SIG-M5 treated with dmso at 0.1 percent for 504 hours (cell line): ENCODE data around the gene RND1.
A peak's percentile ranks its signal among the peaks of the same experiment; 100 is the strongest.

Experiments
- DNase-seq: peaks from one replicate; lab custom pipeline; 2025; ENCODE audit not compliant: unreplicated experiment; lab: John Stamatoyannopoulos, UW

RND1 gene

DNA sequence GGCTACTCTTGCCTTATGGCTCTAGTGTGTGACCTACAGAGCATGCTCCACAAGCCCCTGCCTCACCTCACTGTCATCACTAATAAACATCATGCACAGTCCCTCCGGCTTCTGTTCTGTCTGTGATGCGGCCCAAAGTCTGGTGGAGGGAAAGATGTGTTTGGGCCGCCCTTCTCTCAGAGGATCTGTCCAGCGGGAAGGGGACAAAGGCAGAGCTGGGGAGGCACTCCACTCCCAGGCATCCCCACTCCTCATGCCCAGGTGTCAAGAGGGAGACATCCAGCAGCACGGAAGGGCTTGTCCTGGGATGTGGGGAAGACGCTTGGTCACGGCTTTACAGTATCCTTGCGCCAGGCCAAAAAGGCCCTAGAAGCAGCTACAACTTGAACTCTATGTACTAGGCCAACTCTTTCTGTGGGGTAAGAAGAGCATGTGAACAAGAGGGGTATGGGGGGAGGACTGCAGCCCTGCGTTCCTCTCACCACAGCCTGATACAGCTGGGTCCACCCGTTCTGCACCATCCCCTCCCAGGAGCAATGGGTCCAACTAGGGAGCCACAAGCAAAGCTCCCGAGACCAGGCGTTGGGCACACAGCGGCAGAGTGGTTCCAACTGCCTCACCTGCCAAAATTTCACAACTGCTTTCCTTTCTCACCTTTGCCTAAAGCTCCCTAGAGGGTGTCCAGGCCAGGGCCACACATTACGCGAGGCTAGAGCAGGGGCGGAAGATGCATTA, 36.7 kb downstream of the RND1 start:
- DNase-seq, result no peak

DNA sequence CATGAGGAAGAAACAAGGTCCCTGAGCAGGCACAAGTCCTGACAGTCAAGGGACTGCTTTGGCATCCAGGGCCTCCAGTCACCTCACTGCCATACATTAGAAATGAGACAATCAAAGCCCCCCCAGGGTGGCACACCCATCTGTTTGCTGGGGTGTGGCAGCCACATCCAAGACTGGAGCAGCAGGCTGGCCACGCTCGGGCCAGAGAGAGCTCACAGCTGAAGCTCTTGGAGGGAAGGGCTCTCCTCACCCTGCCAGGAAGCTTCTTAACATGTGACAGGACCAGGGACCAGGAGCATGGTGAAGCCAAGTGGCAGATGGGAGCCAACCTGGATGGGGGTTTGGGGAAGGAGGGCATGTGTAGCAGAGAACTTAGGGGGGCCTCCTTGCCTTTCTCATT, 37.4 kb downstream of the RND1 start:
- DNase-seq, result no peak

DNA sequence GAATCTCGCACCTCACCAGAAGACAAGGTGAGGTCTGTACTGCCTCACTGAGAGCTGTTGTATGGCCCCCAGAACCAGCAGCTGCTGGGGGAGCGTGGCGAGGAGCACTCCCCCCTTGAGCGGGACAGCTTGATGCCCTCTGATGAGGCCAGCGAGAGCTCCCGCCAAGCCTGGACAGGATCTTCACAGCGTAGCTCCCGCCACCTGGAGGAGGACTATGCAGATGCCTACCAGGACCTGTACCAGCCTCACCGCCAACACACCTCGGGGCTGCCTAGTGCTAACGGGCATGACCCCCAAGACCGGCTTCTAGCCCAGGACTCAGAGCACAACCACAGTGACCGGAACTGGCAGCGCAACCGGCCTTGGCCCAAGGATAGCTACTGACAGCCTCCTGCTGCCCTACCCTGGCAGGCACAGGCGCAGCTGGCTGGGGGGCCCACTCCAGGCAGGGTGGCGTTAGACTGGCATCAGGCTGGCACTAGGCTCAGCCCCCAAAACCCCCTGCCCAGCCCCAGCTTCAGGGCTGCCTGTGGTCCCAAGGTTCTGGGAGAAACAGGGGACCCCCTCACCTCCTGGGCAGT, 38.1 kb downstream of the RND1 start:
- DNase-seq, result no peak

DNA sequence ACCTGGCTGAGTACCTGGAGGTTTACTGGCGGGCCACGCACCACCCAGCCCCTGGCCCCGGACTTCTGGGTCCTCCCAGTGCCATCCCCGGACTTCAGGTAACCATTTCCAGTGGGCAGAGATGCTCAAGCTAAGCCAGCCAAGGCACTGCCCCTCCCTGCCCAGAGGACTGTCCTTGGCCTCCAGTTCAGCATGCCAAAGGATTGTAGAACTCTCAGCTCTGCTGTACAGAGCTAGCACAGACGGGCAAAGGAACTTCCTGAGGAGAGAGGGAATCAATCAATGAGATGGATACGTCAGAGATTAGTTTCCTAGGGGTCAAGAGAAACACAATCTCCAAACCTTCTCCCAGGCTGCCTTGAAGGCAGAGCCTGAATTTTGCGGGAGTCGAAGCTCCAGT, 38.6 kb downstream of the RND1 start:
- no peak for DNase-seq

DNA sequence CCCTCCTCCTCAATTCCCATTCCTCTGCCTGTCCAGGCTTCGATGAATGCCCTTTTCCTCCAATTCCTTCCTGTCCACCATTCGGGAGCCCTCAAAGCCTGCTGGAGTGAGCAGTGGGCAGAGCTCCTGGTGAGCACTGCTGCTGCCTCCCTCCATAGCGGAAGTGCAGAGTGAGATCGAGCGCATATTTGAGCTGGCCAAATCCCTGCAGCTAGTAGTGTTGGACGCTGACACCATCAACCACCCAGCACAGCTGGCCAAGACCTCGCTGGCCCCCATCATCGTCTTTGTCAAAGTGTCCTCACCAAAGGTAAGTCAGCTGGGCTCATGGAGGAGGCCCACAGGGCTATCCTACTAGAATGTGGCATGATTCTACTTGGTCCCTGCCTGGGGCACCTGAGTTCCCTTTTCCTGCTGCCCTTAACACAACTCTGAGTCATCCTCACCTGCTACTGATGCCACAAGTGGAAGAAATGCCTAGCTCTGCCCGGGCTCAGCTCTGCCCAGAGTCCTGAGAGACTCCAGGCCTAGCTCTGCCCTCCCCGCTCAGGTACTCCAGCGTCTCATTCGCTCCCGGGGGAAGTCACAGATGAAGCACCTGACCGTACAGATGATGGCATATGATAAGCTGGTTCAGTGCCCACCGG, 39.3 kb downstream of the RND1 start:
- DNase-seq, result no peak

DNA sequence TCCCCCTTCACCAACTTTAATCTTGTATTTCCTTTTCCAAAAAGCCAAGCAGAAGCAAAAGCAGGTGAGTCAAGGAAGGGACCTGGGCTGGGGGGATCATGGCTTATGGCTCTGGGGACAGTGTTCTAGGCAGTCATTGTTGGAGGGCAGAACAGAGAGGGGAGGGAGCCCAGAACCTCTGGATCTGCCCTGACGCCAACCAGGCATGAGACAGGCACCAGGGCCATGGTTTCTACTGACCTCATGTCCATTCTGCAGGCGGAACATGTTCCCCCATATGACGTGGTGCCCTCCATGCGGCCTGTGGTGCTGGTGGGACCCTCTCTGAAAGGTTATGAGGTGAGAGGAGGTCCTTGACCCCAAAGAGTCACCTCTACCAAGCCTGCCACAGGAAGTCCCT, 40.8 kb downstream of the RND1 start:
- DNase-seq, result no peak

DNA sequence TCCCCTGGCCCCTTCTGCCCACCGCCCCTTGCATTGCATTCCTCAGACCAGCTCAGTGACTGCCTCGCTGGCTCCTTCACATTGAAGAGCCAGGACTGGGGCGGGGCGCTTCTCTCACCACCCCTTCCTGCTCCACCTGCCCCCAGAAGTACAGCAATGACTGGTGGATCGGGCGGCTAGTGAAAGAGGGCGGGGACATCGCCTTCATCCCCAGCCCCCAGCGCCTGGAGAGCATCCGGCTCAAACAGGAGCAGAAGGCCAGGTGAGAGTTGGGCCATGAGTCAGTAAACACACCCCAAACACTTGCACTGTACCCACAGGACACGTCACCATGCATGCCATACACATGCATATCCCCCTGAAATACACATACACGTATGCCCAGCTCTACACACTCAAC, 41.6 kb downstream of the RND1 start:
- DNase-seq, result no peak

DNA sequence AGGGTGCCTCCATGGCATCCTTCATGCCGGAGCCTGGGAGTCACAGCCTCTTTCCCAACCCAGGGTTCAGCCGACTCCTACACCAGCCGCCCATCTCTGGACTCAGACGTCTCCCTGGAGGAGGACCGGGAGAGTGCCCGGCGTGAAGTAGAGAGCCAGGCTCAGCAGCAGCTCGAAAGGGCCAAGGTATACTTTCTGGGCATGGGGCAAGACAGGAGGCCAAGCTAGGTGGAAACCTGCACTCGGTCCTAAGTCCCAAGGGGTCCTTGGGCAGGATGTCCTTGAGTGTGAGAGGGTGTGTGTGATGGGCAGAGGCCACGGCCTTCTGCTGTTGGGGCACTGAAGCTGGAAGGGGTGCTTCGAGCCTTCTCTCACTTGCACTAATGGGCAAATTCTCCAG, 42.4 kb downstream of the RND1 start:
- no peak for DNase-seq

DNA sequence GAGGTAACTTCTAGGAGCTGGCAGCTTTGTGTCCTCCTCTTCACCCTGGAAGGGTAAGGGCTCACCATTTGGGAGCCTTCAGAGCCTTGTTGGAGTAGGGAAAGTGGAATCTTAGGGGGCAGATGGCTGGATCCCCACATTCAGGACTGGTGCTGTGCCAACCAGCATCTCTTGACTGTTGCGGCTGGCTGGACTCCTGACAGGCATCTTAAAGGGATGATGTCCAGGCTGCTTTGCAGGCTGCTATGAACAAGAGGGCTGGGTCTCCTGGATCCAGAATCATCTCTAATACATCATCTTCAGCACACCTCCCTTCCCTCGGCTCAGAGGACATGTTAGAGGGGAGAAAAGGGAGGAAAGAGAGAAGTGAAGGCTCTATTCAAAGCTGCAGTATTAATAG, 43.0 kb downstream of the RND1 start:
- DNase-seq, result no peak

DNA sequence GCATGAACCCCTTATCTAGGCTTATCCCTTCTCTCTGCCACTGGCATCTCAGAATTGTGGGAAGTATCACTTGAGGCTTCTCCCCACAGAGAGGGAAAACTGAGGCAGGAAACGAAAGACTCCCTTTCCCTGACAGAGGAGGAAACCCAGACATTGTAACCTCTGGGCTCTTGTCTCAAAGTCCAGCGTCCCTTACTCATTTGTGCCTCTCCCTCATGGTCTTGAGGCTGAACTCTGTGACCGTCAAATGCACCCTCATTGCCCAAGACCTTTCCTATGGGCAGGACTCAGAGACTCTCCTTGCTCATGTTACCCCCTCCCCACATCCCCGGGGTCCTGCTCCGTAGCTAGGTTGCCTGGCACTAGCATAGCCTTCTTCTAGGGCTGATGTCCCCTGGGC, 43.5 kb downstream of the RND1 start:
- no peak for DNase-seq

DNA sequence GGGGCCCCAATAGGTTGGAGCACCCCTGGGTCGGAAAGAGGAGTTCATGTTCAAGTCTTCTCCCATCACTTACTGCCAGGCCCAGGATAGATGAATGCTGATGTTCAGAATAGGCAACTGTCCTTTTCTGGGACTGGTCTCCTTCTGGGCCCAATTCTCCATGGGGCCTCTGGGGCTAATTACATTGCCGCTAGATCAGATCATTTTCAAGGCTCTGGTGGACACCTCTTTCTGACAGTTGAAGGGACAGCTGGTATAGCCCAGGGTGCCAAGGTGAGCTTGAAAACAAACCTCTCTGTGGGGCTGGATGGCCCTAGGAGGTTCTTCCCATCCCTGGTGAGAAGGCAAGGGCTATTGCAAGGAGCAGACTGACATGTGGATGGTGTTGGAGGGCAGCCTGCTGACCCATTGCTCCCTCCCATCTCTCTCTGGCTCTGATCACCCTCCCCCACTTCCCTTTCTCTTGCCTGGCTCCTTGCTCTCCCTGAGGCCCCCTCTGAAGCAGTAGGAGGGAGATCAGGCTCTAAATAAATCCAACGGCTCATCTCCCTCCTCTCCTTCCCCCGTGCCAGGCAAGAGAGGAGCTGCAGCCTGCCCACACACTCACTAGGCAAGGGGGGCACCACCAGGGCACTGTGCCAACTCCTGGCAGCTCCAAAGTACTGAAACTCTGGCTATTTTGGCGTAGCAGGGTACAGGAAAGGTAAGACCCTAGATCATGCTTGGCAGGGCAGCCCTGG, 45.5 kb downstream of the RND1 start:
- no peak for DNase-seq

DNA sequence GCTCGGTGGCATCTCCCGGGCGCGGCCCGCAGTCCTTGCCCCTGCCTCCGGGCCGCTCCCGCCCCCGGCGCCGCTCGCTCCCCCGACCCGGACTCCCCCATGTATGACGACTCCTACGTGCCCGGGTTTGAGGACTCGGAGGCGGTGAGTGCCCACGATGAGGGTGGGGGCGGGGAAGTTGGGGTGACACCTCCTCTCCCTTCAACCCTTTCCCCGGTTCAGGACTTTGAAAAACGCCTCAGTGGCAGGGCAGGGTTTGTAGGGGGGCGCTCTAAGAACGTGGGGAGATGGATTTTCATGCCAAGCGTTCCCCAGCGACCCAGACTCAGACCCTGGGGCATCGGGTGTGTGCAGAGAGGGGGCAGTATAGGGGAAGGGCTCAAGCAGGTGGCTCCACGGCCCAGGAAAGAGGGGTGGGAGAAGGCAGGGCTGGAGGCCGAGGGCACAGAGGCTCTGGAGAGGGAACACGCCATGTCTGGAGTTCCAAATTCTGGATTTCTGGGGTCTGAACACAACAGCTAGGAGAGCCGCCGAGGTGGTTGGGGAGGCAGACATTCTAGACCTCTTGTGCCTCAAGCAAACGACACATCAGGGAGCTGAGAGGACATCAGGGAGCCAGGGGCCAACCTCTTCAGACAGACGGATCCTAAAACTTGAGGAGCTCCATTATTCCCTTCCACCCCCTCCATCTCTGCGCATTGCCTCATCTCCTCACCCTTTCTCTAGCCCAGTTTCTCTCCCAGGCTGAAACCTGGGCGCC, 46.7 kb downstream of the RND1 start:
- no peak for DNase-seq

DNA sequence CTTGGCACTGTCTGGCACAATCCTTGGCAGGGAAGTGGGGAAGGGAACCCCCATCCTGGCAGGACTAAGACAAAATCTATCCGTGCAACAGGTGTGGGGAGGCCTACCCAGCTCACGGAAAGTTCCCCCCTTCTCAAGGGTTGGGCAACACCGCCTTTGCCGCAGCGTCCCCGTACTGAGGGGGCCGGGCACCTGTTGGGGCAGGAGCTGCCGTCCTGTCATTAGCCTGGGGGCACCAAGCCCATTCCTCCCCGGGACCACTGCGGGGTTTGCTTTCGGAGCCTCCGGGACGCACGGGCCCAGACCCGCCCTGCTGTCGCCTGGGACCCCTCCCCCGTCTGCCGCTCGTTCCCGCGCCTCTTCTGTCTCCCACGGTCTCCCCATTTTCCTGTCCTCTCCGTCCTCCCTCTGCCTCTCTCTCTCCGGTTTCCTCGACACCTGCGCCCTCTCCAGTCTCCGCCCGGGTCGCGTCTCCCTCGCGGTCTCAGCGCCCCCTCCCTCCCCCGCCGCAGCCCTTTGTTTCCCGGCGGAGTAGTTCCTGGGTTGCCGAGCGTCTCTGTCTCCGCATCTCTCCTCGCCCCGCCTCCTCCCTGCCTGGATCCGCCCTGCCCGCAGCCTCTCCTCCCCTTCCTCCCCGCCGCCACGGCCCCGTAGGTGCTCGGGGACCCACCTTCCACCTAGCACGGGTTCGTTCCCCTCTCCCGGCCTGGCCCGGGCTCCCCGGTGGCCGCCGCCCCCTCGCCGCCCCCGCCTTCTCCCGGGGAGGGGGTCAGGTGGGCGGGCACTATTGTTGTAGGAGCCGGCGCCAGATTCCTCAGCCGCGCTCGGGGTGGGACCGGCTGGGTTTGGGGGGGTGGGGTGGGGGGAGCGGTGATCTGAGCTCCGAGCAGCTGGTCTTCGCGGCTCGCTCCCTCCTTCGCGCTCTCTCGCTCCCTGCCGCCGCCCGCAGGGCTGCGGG, 47.5 kb downstream of the RND1 start, which contains the start of gene CACNB3:
Gene CACNB3, plus strand, starts transcription at position 624 of the 958 bp plus-strand sequence. CDS start 434 bp downstream, outside the sequence.
- DNase-seq, result peak; percentile 42

DNA sequence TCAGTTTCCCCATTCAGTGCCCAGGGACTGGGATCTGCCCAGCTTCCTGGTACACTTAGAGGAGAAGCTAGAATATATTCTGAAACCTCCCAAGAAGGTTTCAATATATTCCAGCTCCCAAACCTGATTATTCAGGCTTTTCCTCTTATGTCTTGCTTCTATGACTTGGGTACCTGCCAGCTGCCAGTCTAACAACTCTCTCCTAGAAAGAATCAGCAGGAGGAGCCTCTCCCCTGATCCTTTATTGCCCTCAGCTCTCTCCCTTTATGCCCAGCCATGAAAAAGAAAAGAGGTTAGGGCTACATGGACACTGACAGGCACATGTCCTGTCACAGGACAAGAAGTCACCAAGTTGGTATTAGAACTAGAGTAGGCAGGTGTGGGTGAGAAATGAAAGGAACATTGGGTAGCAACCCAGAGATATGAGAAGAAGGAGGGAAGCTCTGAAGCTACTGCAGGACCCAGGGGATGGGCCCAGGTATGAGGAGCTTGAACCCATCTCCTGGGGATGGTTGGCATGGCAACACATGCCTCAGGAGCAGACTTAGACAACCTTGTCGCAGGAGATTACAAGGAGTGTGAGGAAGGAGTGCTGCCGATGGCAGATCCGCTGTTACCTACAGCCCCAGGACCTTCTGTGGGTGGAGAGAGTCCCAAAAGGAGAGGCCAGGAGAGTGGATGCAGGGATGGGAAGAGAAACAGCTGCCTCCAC, 49.4 kb downstream of the RND1 start:
- DNase-seq, result no peak

DNA sequence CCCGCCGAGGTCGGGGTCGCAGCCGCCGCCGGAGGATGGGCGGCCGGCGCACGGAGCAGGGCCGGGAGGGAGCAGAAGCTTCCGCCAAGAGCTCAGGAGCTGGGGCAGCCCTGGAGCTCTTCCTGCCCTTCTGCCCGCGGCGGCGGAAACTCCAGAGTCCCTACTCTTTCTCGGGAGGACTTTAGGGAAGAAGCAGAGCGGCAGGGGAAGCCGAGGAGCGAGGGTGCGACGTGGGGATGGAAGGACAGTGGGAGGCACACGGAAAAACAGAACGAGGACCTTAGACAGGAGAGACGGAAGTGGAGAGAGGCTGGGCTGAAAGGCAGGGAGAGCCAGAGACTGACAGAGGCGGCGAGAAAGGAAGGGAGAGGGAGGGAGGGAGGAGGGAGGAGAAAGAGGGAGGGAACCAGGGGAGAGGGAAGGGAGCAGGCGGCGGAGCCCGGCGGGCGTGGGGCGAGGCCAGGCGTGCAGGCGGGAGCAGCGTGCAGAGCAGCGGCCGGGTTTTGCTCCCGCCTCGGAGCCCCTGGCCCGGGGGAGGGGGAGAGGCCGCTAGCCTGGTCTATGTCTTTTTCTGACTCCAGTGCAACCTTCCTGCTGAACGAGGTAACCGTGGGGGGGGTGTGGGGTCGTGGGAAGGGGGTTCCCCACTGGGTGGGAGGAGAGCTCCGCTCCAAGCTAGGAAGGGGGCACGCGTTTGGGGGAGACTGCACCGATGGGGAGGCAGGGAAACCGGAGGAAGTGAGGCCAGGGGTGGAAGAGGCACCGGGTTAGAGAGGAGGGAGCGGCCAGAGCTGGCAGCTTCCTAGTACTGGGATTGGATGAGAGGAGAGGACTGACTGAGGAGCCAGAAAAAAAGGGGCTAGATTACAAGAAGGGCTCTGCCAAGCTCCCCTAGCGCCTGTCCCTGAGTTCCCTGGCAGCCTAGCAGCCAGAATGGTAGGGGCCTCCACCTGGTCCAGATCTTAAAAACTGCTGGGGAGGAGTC, 50.3 kb downstream of the RND1 start:
- DNase-seq, result peak; percentile 92

DNA sequence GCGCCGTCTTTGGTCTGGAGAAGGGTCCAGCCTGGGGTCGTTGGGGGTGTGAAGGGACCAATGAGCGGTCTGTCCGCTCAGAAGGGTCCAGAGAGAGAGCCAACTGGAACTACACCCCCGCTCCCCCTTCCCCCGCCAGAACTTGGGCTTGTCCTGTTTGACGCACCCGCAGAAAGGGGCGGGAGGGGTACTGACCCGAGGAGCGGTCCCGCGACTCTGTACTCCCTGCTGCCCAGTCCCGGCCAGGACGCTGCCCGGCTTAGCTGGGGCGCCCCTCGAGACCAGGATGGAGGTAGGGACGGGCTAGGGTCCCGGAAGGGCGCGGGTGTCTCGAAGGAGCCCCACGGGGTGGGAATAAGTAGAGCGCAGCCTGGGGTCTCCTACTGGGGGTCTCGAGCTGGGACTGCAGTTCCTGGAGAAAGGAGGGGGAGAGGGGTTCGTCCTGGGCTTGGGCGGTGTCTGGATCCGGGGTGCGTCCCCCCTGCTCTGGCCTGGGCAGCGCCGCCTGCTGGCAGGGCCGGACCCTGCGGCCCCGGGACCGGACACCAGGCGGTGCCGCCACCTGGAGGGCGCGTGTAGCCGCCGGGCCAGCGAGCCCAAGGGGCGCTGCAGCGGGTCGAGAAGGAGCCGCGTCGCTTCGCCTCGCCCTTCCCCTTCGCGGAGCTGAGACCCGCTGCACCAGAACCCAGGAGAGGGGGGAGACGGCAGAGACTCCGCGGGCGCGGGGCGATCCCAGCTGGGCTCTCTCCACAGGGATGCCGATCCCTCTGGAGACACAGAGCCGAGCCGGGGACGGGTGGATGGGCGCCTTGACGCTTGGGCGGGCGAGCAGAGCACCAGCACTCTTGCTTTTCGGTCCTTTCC, 51.2 kb downstream of the RND1 start:
- peak; percentile 66 for DNase-seq
